ENCODE results near the gene OBP2B.

- no peak for TF ChIP-seq CTCF (IDR thresholded peaks at IDR 0.05; ENCODE audit: poor library complexity, severe bottlenecking)
- no peak for TF ChIP-seq POLR2AphosphoS5 (IDR thresholded peaks at IDR 0.05)
- no peak for TF ChIP-seq EP300 (conservative IDR thresholded peaks at IDR 0.05; ENCODE audit: poor library complexity, severe bottlenecking)
- no peak for TF ChIP-seq MXI1 (conservative IDR thresholded peaks at IDR 0.05; ENCODE audit: poor library complexity, severe bottlenecking)
Measured at GRCh38 chr9:133204993-133205336, 4.1 kb downstream of the OBP2B start.

Measured in neural cell (in vitro differentiated cells).